ENCODE results near the gene KIAA1217.
A peak's percentile ranks its signal among the peaks of the same experiment; 100 is the strongest.

Gene KIAA1217, protein sequence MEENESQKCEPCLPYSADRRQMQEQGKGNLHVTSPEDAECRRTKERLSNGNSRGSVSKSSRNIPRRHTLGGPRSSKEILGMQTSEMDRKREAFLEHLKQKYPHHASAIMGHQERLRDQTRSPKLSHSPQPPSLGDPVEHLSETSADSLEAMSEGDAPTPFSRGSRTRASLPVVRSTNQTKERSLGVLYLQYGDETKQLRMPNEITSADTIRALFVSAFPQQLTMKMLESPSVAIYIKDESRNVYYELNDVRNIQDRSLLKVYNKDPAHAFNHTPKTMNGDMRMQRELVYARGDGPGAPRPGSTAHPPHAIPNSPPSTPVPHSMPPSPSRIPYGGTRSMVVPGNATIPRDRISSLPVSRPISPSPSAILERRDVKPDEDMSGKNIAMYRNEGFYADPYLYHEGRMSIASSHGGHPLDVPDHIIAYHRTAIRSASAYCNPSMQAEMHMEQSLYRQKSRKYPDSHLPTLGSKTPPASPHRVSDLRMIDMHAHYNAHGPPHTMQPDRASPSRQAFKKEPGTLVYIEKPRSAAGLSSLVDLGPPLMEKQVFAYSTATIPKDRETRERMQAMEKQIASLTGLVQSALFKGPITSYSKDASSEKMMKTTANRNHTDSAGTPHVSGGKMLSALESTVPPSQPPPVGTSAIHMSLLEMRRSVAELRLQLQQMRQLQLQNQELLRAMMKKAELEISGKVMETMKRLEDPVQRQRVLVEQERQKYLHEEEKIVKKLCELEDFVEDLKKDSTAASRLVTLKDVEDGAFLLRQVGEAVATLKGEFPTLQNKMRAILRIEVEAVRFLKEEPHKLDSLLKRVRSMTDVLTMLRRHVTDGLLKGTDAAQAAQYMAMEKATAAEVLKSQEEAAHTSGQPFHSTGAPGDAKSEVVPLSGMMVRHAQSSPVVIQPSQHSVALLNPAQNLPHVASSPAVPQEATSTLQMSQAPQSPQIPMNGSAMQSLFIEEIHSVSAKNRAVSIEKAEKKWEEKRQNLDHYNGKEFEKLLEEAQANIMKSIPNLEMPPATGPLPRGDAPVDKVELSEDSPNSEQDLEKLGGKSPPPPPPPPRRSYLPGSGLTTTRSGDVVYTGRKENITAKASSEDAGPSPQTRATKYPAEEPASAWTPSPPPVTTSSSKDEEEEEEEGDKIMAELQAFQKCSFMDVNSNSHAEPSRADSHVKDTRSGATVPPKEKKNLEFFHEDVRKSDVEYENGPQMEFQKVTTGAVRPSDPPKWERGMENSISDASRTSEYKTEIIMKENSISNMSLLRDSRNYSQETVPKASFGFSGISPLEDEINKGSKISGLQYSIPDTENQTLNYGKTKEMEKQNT (N-terminal part only)

DNA sequence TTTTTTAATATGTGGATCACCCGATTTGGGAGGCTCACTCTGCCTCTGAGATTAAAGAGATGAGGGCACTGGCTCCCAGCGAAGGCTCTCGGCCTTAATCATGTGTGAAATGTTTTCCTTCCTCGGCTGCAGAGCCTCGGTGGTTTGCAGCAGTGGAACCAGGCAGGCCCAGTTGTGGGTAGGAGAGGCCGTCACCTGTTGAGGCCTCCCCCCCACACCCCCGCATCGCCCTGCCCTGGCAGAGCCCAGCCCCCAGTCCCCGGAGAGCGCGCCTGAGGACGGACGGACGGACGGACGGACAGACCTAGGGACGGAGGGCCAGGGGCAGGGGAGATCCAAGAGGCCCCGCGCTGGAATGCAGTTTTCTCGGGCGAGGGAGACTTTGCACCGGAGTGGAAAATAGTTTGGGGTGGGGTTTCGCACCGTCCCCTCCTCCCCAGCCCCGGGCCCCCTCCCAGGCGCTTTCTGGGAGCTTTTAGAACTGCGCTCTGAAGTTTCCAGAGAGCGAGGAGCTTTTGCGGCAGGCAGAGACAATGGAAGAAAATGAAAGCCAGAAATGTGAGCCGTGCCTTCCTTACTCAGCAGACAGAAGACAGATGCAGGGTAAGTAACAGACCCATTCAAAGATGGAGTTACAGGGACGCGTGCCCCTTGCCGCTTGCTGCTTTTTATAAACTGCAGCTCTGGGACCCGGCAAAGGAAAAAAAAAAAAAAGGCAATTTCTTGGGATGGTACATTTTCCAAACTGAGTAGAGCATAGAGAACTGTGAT, at the start of gene KIAA1217:
KIAA1217 (plus strand) TSS at position 478 of the 771 bp plus-strand sequence; CDS start at position 534, 56 bp downstream.
- peak; percentile 88 for DNase-seq

DNA sequence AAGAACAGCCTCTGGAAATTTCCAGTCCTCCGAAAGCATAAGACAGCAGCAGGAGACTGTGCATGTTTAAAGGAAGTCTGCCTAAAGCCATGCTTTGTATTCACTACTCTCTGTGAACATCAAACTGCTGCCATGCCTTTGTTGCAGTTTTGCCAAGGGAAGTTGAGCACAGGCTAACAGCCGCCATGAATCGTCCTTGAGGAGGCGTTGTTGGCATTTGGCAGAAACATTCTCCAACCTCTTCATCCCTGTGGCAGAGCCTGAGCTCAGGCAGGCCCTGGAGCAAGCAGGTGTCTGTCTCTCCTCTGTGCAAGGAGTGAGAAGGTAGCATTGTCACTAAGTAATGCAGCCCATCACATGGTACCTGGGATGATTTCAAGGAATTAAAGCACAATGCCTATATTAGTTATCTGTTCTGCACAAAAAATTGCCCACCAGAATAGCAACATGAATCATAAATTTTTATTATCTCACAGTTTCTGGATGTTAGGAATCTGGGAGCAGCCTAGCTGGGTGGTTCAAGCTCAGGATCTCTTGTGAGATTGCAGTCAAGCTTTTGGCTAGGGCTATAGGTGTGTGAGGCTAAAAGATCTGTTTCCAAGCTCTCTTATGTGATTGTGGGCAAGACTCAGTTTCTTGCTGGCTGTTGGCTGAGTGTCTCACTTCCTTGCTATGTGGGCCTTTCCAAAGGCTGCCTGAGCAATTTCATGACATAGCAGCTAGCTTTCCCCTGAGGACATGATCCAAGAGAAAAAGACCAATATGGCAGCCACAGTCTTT, 46.5 kb upstream of the KIAA1217 start:
- no peak for DNase-seq

DNA sequence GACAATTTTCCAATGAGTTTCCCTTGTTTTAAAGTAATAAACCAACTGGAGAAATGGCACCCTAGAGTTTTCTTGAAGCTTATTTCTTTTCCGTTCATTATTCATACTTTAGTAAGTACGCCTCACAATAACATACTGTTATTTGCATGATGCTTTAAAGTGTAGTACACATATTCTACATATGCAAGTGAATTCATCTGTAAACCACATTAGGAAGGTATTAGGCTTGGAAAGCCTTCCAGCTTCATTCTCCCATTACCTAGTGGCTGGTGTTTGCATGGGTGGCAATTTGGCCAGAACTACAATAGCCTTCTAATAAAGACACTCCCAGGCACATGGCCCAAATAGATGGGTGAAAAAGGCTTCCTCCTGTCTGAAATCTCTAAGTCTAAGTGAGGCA, 45.5 kb upstream of the KIAA1217 start:
- no peak for DNase-seq

DNA sequence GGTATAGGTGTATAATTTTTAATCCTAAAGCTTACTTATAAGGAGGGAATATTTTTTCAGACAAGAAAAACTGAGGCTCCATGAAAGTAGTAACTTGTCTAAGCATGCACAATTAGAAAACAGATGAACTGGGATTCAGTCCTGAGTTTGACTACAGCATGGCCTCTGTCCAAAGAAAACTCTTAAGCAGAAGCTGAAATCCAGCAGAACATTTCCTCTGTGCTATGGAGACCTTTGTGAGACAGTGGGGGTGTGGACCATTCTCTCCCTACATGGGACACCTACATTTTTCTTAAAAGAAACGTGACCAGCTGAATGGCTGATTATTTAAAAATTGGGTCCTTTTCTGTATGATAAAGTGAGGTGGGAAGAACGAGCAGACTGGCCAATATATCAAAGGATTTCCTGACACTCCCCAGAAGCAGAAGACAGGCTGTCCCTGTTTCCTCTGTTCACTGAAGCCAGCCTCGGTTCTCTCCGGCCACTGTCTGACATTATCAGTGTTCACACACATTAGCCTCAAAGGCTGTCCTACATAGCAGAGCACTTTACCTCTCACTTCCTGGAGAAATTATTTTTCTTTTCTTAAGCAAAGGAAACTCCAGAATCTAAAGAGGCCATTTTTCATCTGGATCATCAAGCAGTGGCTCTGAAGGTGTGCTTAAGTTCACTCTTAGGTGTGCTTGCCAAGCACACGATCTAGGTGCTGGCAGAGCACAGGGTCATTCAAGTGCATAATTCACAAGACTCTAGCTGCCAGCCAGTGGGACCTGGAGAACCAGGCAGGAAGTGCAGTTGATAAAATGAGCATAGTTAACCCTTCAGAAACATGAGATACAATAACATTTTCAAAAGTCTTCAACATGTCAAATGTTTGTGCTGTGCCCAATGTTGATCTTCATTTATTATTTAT, 40.4 kb upstream of the KIAA1217 start:
- peak; percentile 36 for DNase-seq

DNA sequence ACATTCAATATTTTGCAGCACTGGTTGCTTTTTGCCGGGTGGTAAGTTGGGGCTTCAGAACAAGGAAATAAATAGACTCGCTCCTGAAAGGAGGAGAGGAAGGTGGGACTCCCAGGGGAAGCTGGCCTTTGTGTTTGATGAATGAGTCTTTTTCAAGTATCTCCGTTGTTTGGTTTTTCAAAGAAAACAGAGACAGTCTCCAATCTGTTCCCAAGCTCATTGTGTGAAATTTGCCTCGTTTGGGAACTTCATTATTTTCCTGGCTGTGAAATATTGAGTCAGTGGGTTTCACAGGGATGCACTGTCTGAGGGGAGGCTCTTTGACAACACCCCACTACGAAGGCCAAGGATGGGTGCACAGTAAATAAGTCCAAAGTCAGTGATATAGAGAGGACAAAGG, 38.7 kb upstream of the KIAA1217 start:
- no peak for DNase-seq

DNA sequence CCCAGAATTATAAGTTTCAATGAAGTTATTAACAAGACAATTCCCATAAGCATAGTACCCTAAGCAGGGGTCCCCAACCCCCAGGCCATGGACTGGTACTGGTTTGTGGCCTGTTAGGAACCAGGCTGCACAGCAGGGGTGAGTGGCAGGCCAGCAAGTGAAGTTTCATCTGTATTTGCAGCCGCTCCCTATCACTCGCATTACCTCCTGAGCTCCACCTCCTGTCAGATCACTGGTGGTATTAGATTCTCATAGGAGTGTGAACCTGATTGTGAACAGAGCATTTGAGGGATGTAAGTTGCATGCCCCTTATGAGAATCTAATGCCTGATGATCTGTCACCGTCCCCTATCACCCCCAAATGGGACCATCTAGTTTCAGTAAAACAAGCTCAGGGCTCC, 36.0 kb upstream of the KIAA1217 start:
- DNase-seq: no peak

DNA sequence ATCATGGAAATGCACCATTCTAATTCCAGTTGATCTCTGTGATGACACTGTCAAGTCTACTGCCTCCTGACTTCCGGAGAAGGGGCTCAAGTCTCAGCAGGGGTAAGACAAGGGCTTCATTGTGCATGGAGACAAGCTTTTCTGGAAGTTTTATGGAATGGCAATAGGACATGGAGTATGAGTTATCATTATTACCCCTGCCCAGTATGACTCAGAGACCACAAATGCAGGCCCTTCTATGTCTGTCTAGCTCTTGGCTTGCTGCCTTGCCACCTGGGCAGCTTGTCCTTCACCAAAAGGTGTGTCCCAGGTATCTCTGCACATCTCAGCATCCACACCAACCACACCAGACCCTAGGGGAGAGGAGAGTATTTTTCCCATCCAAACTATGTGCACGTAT, 34.9 kb upstream of the KIAA1217 start:
- no peak for DNase-seq

DNA sequence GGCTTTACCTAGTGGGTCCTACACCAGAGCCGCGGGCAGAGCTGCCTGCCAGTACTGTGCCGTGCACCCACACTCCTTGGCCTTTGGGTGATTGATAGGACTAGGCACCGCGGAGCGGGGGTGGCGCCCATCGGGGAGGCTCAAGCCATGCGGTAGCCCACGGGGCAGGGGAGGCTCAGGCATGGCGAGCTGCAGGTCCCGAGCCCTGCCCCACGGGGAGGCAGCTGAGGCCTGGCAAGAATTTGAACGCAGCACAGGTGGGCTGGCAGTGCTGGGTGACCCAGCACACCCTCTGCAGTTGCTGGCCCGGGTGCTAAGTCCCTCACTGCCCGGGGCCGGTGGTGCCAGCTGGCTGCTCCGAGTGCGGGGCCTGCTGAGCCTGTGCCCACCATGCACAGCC, 32.3 kb upstream of the KIAA1217 start:
- no peak for DNase-seq

DNA sequence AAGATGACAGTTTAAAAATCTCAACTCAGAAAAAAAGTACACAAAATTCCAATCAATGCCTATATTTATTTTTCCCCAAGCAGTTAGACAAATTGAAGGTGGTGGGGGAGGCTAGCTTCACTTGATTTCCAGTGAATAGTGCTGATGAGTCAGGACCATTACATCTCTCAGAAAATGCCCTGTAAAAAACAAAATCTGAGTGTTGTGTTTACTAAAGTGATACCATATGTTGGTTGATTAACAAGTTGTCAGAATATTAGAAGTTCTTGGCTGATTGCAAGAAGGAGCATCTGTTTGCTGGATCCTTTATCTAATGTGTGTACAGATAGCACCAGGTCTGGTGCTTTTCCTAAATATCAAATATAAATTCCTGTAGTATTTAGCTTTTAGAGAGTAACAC, 31.3 kb upstream of the KIAA1217 start:
- DNase-seq: no peak

DNA sequence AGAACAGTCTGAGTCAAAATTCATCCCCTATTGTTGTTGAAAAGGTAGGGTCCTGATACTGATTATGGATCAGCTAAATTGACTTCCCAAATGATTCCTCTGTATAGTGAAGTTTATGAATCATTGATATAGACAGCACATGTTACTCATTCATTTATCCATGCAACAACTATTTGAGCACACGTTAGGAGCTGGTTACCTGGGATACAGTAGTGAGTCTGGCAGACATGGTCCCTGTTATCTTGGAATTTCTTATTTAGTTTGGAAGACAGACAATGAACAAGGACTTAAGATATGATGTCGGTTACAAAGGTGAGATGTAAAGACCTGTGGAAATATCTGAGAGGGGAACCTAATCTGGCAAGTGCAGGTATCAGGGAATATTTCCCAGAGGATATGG, 28.0 kb upstream of the KIAA1217 start:
- no peak for DNase-seq

DNA sequence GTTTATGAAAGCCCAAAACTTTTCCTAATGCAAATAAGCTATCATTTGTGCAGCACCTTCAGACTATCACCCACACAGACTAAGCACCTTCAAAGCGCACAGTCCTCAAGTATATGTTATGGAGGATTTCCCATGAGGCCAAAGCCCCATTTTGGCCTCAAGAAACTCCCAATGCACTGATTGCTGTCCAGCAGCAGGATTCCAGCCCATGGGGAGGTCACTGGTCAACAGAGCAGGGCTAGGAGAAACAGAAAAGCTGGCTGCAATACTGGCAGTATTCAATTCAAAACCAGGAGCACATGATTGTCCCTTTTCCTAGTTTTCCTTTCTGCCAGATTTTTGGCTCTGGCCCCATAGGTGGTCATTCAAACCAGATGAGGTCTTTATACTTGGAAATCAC, 24.5 kb upstream of the KIAA1217 start:
- DNase-seq: no peak

DNA sequence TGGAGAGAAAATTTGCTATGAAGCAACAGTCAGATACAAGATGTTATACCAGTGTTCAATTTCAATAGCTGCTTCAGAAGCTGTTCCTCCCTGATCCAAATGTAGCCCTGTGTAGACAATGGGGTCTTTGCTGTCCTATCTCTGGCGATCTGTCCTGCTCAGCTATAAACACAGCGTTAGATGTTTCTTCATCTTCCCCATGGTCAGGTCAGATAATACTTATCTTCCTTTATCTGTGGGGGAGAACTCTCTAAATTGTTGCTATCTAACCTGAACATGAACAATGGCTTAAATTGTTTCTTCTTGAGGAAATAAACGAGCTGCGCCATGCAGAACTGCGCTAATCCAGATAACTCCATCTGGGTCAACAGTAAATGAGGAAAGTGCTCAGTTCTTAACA, 15.6 kb upstream of the KIAA1217 start:
- no peak for DNase-seq

DNA sequence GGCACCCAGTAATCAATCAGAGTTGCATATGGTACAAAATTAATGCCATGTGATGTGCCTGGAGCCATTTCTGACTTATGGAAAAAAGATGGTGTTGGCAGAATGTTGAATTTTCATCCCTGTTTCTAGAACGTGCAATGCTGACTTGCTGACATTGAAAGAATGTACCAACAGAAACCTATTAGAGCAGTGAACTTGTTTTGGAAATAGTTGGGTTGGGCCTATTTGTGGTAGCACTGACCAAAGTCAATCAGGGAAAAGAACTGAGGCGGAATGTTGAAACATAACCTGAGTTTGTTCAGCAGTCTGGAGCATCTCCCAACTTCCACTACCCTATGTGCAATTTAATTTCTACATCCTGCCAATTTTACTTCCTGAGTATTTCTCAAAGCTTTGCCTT, 11.7 kb upstream of the KIAA1217 start:
- no peak for DNase-seq

DNA sequence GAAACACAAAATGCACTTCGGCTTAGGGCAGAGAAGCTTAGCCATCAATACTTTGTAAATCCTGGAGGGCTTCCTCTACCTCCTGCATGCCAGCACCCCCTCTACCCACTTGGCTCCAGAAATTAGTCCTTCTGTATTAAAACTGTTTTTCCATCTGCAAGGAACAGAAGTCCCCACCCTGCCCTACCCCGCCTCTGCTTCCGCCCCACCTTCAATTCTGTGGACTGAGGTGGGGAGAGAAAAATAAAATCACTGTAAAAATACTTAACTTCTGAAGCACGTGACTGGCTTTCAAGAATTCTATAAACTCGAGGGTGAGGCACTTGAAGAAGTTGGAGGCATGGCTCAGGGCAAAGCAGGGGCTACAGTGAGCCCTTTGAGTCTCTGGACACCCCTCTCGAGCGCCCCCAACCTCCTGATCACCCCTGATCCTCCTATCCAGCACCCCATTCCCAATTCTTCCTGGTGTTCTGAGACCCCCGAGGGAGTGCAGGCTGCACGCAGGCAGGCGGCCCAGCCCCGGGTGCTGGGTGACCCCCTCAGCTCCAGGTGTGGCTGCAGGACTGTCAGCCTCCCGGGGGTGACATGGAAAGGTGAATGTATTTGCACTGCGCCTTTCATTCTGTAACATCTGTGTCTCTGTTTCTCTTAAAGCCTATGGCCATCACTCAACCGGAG, 7.3 kb upstream of the KIAA1217 start:
- no peak for DNase-seq

DNA sequence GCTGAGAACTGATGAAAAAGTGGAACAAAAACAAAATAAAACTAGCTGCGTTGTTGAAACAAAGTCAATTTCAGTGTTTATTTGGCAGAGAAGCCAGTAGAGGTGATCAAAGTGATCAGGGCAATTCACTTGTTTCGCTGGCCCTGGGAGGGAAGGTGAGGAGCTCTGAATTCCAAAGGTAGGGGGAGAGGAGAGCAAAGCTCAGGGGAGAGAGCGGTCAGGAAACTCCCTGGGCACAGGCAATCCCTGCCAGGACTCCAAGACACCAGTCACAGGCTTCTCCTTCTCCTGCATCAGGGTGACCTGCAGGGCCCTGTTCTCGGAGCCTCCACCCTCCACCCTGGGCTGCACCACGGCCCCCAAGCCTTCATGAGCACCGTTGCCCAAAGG, 6.8 kb upstream of the KIAA1217 start:
- no peak for DNase-seq

DNA sequence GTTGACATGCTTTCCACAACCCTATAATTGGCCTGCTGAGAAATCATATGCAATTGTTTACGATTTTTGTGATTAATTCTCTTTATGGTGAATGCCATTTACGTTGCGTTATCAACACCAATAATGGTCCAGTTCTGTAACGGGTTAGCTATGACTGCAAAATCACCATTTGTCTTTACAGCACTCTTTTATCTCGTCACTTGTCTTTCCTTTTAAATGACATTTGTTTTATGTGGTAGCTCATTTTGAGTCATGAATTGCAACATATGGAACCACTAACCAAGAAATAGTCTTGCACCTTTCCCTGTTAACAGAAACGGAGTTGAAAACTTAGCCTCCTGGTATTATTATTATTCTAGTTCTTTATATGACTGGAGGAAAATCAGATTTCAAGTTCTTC, 3.1 kb upstream of the KIAA1217 start:
- DNase-seq: no peak

DNA sequence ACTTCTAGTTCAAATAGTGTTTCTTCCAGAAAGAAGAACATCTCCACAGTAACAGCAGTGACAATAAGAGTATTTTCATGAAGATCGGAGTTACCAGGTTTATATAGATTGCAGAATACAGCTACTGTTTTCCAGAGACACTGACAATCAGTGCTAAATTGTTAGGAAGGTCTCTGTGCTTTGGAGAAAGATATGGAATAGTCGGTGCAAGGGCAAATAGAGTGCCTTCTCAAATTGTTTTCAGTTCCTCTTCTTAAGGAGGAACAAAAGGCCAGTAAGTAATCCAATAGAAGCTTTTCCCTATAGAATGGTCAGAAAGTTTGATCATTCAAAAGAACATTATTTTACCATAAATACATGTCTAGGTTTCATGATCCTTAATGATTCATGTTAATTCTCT, 2.6 kb upstream of the KIAA1217 start:
- DNase-seq: no peak

DNA sequence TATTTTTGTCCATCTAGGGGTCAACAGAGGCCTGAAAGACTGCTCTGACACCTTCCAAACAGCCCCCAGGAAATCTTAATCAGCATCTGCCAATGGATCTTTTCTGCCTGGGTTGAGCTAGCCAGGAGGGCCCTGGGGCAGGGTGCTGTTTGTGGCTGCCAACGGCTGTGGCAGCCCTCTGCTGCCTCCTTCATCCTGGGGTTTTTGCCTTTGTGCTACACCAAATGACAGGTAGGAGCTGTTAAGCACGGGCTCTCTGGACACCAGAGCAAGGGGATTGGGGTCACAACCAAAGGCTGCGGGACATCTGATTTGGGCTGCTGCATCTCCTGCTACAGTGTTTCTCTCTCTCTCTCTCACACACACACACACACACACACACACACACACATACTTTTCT, 2.0 kb upstream of the KIAA1217 start:
- DNase-seq: no peak

DNA sequence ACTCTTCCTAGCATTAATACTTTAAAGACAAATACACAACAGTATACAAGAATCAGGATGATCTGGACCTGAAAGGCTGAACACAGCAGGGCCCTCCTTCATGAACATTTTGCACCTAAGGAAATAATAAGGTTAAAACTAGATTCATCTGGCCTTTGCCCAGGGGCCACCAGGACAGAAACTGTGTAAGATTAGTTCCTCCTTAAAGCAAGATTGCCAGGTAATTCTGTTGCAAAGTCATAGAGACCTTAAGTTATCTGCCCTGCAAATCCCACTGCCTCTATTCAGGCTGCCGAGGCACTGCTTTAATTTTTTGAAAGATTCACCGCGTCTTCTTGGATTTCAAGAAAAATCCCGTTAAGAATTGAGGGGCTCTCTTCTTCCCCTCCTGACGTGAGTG, 1.6 kb upstream of the KIAA1217 start:
- peak; percentile 53 for DNase-seq

Data from eye (tissue), 1 donor.